NCI-H345 treated with DMSO at 0.1 percent for 48 hours (cell line): ENCODE data around the gene ARHGAP21.
"Not testable (repeated sequence)": the region's sequence is repeated elsewhere in the genome, so short reads cannot be mapped to it uniquely, and the experiment has no call there.

Source experiments
- DNase-seq: peaks from one replicate; lab custom pipeline; 2025; ENCODE audit not compliant: unreplicated experiment; lab: John Stamatoyannopoulos, UW

Gene ARHGAP21

GRCh38 chr10:24690961-24691512 lies 32.6 kb downstream of the ARHGAP21 start:
- DNase-seq: no peak

GRCh38 chr10:24685958-24686540 lies 37.6 kb downstream of the ARHGAP21 start:
- DNase-seq: no peak

- no peak for DNase-seq
These were observed 40.1 kb downstream of the ARHGAP21 start for GRCh38 chr10:24683554-24683953.

DNA sequence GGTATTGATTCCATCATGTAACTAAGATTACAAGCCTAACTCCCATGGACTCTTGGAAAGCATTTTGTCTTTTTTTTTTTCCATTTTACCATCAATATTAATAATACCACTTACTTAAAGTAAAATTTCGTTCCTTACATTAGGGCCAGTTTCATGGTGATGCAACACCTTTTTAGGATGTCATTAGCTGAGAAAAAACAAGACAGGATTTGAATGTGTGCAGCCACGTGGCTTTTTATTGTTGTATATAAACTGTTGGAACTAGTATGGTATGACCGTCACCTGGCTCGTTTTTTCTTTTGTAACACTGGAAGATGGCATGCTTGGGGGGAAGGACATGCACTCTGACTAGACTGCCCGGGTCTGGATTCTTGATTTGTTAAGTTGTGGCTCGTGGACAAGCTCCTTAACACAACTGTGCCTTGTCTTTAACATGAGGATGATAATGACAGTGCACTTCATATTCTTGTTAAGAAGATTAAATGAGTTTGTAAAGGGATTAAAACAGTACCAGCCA lies 42.1 kb downstream of the ARHGAP21 start:
- DNase-seq: no peak

DNA sequence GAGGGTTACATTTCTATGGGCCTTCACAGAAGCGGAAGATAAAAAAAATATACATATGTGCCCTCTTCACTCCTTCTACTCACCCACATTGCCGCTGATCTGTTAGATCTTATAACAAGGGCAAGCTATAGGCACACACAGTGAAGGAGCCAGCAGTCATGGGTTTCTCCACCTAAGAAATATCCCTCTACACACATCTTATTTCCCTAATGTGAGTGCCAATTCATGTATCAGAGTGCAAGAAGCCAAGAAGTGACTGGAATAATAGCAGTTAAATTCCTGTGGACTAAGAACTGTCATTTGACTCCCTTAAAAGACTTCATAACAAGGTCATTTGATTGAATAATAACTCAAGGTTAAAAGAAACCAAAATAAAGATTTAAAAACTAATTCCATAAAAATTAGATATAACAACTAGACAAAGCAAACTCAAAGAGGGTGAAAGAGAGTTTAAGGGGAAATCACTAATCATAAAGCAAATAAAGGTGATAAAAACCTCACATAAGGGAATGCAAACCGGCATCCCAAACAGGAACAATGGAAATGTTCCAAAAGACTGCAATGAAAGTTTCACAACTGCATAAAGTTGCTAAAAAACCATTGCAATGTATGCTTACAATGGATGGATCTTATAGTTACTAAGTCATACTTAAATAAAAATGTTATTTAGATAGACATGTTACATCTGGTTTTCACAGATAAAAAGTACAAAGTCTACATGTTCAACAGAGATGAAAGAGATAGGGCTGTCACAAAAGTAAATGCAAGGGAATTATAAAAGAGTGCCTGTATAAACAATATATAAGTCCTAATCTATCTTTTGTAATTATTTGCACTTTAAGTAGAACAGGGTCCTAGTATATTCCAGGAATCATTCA lies 42.8 kb downstream of the ARHGAP21 start:
- DNase-seq: no peak

DNA sequence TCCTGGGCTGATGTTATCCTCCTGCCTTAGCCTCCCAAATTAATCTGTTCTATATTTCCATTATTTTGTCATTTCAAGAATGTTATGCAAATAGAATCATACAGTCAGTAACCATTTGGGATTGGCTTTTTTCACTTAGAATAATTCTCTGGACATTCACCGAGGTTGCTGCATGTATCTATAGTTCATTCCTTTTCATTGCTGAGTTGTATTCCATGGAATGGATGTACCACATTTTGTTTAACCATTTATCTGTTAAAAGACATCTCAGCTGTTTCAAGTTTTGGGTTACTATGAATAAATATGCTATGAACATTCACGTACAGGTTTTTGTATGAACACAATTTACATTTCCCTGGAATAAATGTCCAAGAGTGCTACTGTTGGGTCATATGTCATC lies 44.9 kb downstream of the ARHGAP21 start:
- no peak for DNase-seq

- DNase-seq: no peak
These were observed 48.6 kb downstream of the ARHGAP21 start for GRCh38 chr10:24674892-24675632.

GRCh38 chr10:24670964-24671670 lies 52.6 kb downstream of the ARHGAP21 start:
- no peak for DNase-seq

DNA sequence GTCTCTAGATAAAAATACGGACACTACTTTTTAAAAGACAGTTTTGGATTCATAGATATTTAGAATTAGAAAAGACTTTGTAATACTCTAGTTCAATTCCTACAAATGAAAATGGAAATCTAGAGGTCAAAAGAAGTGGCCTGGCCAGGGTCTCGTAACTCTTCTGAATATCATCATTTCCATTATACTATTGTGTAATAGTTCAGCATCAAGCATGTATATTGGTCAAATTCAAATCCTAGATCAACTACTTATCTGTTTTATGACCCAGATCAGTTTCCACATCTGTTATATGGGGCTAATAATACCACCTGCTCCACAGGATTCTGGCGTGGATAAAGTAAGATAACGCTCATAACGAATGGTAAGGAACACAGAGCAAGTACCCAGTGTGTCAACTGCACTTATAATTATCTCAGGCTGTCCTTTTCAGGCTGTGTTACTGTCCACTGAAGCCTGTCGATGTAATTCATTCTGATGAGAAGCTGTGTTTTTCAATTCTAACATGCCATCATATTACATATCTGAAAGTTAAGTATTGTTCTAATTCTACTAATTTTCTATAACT lies 54.3 kb downstream of the ARHGAP21 start:
- no peak for DNase-seq

DNA sequence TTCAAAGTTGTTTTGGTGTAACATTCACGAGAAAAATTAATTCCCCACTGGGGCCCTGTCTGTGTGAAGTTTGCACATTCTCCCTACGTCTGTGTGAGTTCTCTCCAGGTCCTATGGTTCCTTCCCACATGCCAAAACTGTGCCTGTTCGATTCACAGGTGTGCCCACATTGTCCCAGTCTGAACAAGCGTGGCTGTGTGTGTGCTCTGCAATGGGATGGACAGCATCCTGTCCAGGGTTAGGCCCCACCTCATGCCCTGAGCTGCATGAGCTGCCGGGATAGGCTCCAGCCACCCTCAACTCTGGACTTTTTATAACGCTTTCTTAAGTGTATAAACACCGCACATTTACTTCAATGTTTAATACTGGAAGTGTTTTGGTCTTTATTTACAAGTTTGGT lies 55.4 kb downstream of the ARHGAP21 start:
- no peak for DNase-seq

DNA sequence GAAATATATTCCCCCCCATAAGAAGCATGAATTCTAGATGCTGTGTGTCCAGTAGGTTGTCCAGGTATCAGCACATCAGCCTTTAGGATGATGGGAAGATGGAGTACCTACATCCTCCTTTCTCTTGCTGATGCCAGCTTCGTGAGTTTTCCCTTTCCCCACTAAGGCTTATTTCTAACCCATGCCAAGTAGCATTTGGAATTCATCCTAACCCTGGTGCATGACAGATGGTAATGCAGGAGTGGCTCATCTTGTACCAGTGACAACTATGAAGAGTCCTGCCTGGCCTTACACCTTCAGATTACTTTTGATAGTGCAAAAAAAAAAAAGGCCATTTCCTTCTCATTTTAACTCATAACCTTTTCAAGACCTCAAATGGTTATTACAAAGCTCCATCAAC lies 58.7 kb downstream of the ARHGAP21 start:
- DNase-seq: no peak

DNA sequence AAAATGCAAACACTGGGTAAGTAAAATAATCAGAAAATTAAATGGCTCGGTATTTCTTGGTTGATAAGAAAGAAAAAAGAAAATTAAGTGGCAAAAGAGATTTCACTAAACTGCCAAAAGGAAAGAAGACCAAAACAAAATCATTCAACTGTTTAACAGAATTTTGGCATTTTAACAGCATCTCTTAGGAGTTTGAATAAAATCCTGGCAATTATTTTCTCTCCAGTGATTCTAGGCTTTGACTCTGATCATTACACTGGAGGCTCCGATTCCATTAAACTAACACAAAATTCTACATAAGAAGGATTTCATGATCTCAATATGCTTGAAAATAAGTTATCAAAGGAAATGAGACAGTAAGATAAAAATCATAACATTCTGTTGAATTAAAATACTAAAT lies 62.3 kb downstream of the ARHGAP21 start:
- DNase-seq: no peak

DNA sequence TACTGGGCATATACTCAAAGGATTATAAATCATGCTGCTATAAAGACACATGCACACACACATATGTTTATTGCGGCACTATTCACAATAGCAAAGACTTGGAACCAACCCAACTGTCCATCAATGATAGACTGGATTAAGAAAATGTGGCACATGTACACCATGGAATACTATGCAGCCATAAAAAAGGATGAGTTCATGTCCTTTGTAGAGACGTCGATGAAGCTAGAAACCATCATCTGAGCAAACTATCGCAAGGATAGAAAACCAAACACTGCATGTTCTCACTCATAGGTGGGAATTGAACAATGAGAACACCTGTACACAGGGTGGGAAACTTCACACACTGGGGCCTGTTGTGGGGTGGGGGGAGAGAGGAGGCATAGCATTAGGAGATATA lies 65.4 kb downstream of the ARHGAP21 start:
- DNase-seq: not testable (repeated sequence)

GRCh38 chr10:24656326-24656725 lies 67.4 kb downstream of the ARHGAP21 start:
- not testable (repeated sequence) for DNase-seq

- no peak for DNase-seq
These were observed 71.2 kb downstream of the ARHGAP21 start for GRCh38 chr10:24652381-24652957.

GRCh38 chr10:24651923-24652322 lies 71.8 kb downstream of the ARHGAP21 start:
- no peak for DNase-seq

DNA sequence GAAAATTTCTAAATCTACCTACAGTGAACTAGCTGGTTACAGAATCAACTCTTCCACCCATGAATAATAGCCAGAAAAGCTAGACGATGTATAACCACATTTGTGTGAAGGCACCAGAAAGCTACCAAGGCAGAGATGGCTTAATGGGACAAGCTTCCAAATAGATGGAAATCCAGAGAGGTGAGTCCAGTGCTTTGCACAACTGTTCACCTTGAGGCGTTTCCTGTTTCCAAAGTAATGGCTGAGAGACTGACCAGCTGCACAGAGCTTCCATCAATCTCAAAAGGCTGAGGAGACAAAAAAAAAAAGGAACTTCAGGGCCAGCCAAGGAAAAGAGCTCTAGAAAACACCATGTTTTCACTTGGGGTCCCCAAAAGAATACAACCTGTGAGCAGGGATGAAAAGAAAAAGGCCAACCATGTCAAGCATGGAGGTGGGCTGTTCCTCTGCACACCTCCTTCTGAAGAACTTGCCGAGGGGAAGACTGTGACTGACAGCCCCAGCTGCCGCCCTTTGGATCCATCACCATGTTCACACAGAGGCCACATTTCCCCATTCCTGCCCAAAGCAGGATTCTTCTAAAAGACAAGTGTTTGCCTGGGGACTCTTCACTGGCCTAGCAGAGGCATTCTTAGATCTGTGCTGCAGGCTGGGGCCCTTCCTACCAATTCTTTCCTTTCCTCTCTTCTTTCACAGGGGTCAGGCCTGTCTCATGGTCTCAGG lies 72.9 kb downstream of the ARHGAP21 start:
- DNase-seq: no peak

- no peak for DNase-seq
These were observed 77.9 kb downstream of the ARHGAP21 start for GRCh38 chr10:24645784-24646183.

GRCh38 chr10:24645022-24645421 lies 78.7 kb downstream of the ARHGAP21 start:
- DNase-seq: no peak
